Lower leg skin (tissue), 4 donors: ENCODE data around the gene RTN4IP1. TPM values are rescaled to one million over a fixed set of nuclear protein-coding genes. Genes with fewer than 3 reads are reported as not detected.

ENCODE experiments used
- DNase-seq, 2 donors: peaks; one replicate each; pipeline ENCODE4 v3.0.0-alpha.2; 2019; ENCODE audit warnings: low spot score in 2 of 2
- H3K4me3 ChIP-seq: fragments of 200-600 bp; sonication (generic); 2 replicates; pipeline ENCODE4 v1.5.1; 2017; ENCODE audit warnings: mild to moderate bottlenecking, low read depth; ENCODE audit not compliant: poor library complexity, severe bottlenecking
- POLR2A ChIP-seq, 2 donors: fragments of 450-650 bp; IDR thresholded peaks; one replicate each; pipeline ENCODE4 v1.6.1; 2016 to 2017; ENCODE audit warnings: antibody characterized with exemption in 2 of 2, mild to moderate bottlenecking in 1 of 2, moderate library complexity in 1 of 2
- WGBS, 2 donors: methylation state at CpG; one replicate each; pipeline ENCODE4 v1.1.5; 2018; 5-methylcytosine and 5-hydroxymethylcytosine counted together
- intact Hi-C: fragments of 100-400 bp; cut with DNase I; formaldehyde crosslinking; loops from one replicate; pipeline ENCODE4 v1.15.0; 2023; ENCODE audit warnings: low total_unique reads
- total RNA-seq, 4 donors: library from RNA; depleted of rRNA; stranded (reverse); fragments of >200 nt; gene quantifications; one replicate each; pipeline ENCODE4 v1.1.0, GENCODE V29; 2016
- TF ChIP-seq, protein P1 (sequence below), 3 donors: fragments of 450-650 bp; IDR thresholded peaks; one replicate each; pipeline ENCODE4 v1.5.1; 2016; ENCODE audit warnings: antibody characterized with exemption in 3 of 3, mild to moderate bottlenecking in 3 of 3, moderate library complexity in 2 of 3

Gene RTN4IP1
- total RNA-seq, 4 donors from 2014 or later = 0.80 to 4.1 (median 2.5) TPM

- no peak overlapping the region for H3K4me3 ChIP-seq
- intact Hi-C loops = no loop called here
- 63 to 72% methylated on average over 6 of the region's 6 CpGs for WGBS, 2 donors
- no peak for DNase-seq
- no peak for TF ChIP-seq POLR2A (IDR thresholded peaks at IDR 0.05)
- TF ChIP-seq, protein P1, sequence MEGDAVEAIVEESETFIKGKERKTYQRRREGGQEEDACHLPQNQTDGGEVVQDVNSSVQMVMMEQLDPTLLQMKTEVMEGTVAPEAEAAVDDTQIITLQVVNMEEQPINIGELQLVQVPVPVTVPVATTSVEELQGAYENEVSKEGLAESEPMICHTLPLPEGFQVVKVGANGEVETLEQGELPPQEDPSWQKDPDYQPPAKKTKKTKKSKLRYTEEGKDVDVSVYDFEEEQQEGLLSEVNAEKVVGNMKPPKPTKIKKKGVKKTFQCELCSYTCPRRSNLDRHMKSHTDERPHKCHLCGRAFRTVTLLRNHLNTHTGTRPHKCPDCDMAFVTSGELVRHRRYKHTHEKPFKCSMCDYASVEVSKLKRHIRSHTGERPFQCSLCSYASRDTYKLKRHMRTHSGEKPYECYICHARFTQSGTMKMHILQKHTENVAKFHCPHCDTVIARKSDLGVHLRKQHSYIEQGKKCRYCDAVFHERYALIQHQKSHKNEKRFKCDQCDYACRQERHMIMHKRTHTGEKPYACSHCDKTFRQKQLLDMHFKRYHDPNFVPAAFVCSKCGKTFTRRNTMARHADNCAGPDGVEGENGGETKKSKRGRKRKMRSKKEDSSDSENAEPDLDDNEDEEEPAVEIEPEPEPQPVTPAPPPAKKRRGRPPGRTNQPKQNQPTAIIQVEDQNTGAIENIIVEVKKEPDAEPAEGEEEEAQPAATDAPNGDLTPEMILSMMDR (IDR thresholded peaks at IDR 0.05) = no peak
Observed at GRCh38 chr6:106572875-106573585, 56.3 kb downstream of the RTN4IP1 start.

DNA sequence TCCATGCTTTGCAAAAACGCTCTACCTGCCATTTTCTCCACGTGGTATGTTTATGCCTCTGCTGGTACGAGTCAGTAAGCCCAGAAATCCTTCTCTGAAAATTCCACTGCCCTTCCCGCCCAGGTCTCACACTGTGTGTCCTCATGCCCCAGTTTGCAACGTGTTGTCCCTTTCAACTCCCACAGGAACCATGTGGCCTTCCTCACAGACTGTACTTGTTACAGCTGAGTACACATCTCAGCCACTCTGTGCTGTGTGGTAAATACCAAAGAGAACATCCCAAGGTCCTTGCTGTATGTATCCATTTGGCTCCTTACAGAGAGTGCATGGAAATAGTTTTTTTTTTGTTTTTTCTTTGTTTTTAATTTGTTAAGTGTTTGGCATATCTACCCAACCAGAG lies 56.9 kb downstream of the RTN4IP1 start:
- TF ChIP-seq, protein P1 (IDR thresholded peaks at IDR 0.05) = no peak
- no peak for TF ChIP-seq POLR2A (IDR thresholded peaks at IDR 0.05)
- WGBS, 2 donors = 82 to 84% methylated on average over 5 of the region's 5 CpGs
- no peak for DNase-seq
- H3K4me3 ChIP-seq = no peak overlapping the region
- intact Hi-C loops = no loop called here

DNA sequence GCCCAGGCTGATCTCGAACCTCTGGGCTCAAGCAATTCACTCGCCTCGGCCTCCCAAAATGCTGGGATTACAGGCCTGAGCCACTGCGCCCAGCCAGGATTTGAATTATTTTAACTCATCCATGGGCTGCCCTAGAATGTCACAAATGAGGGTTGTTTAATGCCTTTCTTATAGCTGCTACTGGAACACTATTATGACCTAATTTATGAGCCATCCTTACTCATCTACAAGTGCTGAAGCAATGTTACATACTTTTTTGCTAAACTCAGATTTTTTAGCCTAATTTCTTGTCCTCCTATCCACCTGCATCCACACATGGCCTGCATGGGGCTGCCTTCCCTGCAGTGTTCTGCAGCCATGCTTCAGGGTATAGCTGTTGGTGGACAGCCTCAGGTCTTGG lies 59.9 kb downstream of the RTN4IP1 start:
- TF ChIP-seq POLR2A (IDR thresholded peaks at IDR 0.05) = no peak
- TF ChIP-seq, protein P1 (IDR thresholded peaks at IDR 0.05) = no peak
- DNase-seq = no peak
- intact Hi-C loops = loop anchor here (5.0 kb wide), 1 partner anchor 232 kb away; no protein-coding TSS in a partner anchor
- H3K4me3 ChIP-seq = no peak overlapping the region
- WGBS, 2 donors = 90 to 94% methylated on average over 4 of the region's 4 CpGs

GRCh38 chr6:106568530-106568929 lies 60.8 kb downstream of the RTN4IP1 start:
- intact Hi-C loops = loop anchor here (5.0 kb wide), 1 partner anchor 231 kb away; no protein-coding TSS in a partner anchor

DNA sequence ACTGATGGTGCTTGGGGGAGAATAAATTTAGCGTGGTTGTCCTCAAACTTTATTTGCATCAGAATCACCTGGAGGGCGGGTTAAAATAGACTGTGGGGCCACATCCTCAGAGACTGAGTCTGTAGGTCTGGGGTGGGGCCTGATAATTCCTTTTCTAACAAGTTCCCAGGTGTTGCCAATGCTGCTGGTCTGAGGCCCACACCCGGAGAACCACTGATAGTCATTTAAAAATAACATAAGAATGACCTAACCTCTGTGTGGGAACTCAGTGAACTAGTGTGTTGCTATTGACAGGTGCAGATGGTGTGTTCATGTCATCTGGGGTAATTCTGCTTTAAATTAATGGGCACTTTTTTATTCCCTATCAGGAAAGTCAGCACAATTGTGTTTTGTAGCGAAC lies 64.8 kb downstream of the RTN4IP1 start:
- 60 to 72% methylated on average over 3 to 4 of the region's 4 CpGs for WGBS, 2 donors
- TF ChIP-seq, protein P1 (IDR thresholded peaks at IDR 0.05) = no peak
- no peak for TF ChIP-seq POLR2A (IDR thresholded peaks at IDR 0.05)
- no peak overlapping the region for H3K4me3 ChIP-seq
- no peak for DNase-seq
- intact Hi-C loops = loop anchor here (5.0 kb wide), 1 partner anchor 117 kb away; no protein-coding TSS in a partner anchor

More at GRCh38 chr6:106568530-106568929, 60.8 kb downstream of the RTN4IP1 start:
- no peak for DNase-seq
- no peak for TF ChIP-seq POLR2A (IDR thresholded peaks at IDR 0.05)
- TF ChIP-seq, protein P1 (IDR thresholded peaks at IDR 0.05) = no peak
- H3K4me3 ChIP-seq = no peak overlapping the region
- WGBS, 2 donors = 56 to 76% methylated on average over 2 of the region's 2 CpGs
